22Rv1 (cell line): ENCODE results near the gene ADCYAP1R1.

Source experiments
- ZFX ChIP-seq: fragments of 450-650 bp; IDR thresholded peaks from 2 replicates; pipeline ENCODE4 v1.6.1; 2017; ENCODE audit warnings: antibody characterized with exemption, borderline replicate concordance
- TF ChIP-seq, protein P1 (sequence below): fragments of 450-650 bp; IDR thresholded peaks from 2 replicates; pipeline ENCODE4 v1.5.1; 2017; ENCODE audit warnings: mild to moderate bottlenecking

DNA sequence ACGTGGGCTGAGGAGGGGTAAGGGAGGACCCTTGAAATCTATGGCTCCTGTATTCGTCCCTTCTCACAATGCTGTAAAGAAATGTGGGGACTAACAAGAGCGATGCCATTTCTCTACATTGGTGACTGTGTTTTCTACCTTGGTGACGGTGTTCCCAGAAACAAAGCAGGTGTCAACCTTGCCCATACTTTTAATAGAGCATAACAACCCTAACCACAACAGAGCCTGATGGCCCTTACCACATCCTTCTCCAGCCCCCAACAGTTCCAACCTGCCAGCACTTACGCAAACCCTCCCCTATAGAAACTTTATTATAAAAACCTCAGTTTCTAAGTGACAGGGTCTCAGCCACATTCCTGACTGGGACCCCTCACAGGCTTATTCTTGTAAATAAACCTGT, 28.2 kb upstream of the ADCYAP1R1 start:
- TF ChIP-seq, protein P1, sequence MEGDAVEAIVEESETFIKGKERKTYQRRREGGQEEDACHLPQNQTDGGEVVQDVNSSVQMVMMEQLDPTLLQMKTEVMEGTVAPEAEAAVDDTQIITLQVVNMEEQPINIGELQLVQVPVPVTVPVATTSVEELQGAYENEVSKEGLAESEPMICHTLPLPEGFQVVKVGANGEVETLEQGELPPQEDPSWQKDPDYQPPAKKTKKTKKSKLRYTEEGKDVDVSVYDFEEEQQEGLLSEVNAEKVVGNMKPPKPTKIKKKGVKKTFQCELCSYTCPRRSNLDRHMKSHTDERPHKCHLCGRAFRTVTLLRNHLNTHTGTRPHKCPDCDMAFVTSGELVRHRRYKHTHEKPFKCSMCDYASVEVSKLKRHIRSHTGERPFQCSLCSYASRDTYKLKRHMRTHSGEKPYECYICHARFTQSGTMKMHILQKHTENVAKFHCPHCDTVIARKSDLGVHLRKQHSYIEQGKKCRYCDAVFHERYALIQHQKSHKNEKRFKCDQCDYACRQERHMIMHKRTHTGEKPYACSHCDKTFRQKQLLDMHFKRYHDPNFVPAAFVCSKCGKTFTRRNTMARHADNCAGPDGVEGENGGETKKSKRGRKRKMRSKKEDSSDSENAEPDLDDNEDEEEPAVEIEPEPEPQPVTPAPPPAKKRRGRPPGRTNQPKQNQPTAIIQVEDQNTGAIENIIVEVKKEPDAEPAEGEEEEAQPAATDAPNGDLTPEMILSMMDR = no peak
- no peak for TF ChIP-seq ZFX
